HUES48 (cell line): Measurements from ENCODE around the gene C3orf70.

Experiments
- H3K27ac ChIP-seq: one replicate; pipeline ENCODE4 v1.7.0; 2013; ENCODE audit warnings: low read depth, low read length, inconsistent platforms
- H3K27me3 ChIP-seq: 2 replicates; pipeline ENCODE4 v1.6.1; 2013; ENCODE audit warnings: mild to moderate bottlenecking, low read length; ENCODE audit not compliant: control insufficient read depth, insufficient read depth
- H3K36me3 ChIP-seq: 2 replicates; pipeline ENCODE4 v1.6.1; 2013; ENCODE audit warnings: low read length; ENCODE audit not compliant: control insufficient read depth, insufficient read depth
- H3K4me1 ChIP-seq: 2 replicates; pipeline ENCODE4 v1.6.1; 2013; ENCODE audit warnings: mild to moderate bottlenecking, low read length; ENCODE audit not compliant: control insufficient read depth, insufficient read depth
- H3K4me3 ChIP-seq: 2 replicates; pipeline ENCODE4 v1.5.1; 2013; ENCODE audit warnings: mild to moderate bottlenecking, low read depth, low read length
- H3K9ac ChIP-seq: 2 replicates; pipeline ENCODE4 v1.6.1; 2013; ENCODE audit warnings: mild to moderate bottlenecking, low read depth, low read length, moderate library complexity
- H3K9me3 ChIP-seq: 2 replicates; pipeline ENCODE4 v1.6.1; 2013; ENCODE audit warnings: low read length; ENCODE audit not compliant: control insufficient read depth, insufficient read depth

Gene C3orf70

DNA sequence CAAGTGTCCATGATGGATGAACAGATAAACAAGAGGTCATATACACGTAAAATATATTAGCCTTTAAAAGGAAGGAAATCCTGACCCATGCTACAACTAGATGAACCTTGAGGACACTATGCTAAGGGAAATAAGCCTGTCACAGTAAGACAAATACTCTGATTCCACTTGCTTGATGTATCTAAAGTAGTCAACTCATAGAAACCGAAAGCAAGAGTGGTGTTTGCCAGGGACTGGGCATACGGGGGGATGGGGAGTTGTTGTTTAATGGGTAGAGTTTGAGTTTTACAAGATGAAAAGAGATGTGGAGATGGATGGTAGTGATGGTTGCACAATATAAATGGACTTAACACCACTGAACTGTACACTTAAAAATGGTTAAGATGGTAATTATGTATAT is 65.4 kb downstream of the C3orf70 start:
- H3K9me3 ChIP-seq: no peaks in the 10 kb centered on the region
- H3K4me1 ChIP-seq: no peaks in the 10 kb centered on the region
- H3K36me3 ChIP-seq: no peaks in the 10 kb centered on the region
- H3K27ac ChIP-seq: no peak overlapping the region
- no peaks in the 10 kb centered on the region for H3K27me3 ChIP-seq
- no peak overlapping the region for H3K9ac ChIP-seq
- no peak overlapping the region for H3K4me3 ChIP-seq

DNA sequence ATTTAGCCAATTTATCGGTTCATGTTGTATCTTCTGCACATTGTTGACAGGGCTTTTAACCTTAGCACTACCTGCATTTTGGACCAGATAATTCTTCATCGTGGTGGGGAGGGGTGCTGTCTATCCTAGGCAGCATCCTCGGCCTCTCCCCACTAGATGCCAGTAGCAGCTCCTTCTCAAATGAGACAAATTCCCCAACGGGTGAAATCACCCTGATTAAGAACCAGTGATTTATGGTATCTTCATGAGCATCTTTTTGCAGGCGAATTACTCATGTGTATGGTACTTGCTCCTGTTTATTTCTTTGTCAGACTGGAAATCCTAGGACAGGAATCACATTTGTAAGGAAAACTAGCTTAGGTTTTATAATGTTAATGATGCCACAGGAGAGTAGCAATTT is 68.0 kb downstream of the C3orf70 start:
- Histone ChIP-seq H3K27me3 (no peaks in the 10 kb centered on the region), H3K27ac (no peak overlapping the region)

DNA sequence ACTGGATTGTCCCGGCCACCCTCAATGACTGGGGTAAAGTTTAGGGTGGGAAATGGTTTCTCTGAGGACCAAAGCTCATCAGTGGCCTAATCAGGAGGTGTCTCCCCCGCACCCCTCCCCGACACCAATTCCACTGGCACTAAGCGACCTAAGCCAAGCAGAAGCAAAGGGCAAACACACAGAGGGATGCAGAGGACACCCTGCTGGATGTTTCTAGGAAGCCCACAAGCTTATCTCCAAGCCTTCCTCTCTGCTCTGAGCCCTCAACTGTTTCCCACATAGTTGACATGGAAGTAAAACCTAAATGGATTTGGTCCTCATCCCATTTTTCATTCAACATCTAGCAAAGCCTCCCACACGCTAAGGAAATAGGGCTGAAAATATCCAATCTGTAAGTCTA is 68.5 kb downstream of the C3orf70 start:
- H3K9me3 ChIP-seq: no peaks in the 10 kb centered on the region
- no peaks in the 10 kb centered on the region for H3K4me1 ChIP-seq
- no peak overlapping the region for H3K27ac ChIP-seq
- no peak overlapping the region for H3K4me3 ChIP-seq
- no peak overlapping the region for H3K9ac ChIP-seq
- H3K27me3 ChIP-seq: no peaks in the 10 kb centered on the region
- H3K36me3 ChIP-seq: no peaks in the 10 kb centered on the region

More for the DNA sequence above, 68.0 kb downstream of the C3orf70 start:
- Histone ChIP-seq H3K4me1 (no peaks in the 10 kb centered on the region), H3K4me3 (no peak overlapping the region), H3K9ac (no peak overlapping the region), H3K9me3 (no peaks in the 10 kb centered on the region), H3K36me3 (no peaks in the 10 kb centered on the region)

DNA sequence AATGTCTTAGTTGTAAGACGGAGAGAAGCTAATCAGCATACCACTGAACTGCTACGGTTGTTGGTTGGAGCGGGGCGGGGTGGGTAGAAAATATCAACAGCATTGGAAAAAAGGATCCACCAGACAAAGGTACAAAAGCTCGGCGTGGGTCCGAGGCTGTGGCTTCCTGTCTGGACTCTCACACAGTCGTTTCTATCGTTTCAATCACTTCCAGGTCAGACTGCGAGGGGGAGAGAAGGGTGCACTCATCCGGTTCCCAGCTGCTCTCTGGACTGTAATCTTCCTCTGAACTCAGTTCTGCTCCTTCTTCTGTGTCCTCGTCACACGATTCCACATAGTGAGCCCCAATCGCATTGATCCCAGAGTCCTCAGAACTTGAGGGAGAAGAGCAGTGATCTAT is 70.0 kb downstream of the C3orf70 start:
- Histone ChIP-seq H3K4me3 (no peak overlapping the region), H3K4me1 (no peaks in the 10 kb centered on the region), H3K27ac (no peak overlapping the region), H3K27me3 (no peaks in the 10 kb centered on the region), H3K9me3 (no peaks in the 10 kb centered on the region), H3K36me3 (no peaks in the 10 kb centered on the region), H3K9ac (no peak overlapping the region)

GRCh38 chr3:185082149-185082548 is 70.7 kb downstream of the C3orf70 start:
- Histone ChIP-seq H3K27ac (no peak overlapping the region), H3K9me3 (no peaks in the 10 kb centered on the region), H3K36me3 (no peaks in the 10 kb centered on the region), H3K9ac (no peak overlapping the region), H3K4me1 (no peaks in the 10 kb centered on the region), H3K27me3 (no peaks in the 10 kb centered on the region), H3K4me3 (no peak overlapping the region)

GRCh38 chr3:185081521-185081920 is 71.3 kb downstream of the C3orf70 start:
- Histone ChIP-seq H3K9ac (no peak overlapping the region), H3K9me3 (no peaks in the 10 kb centered on the region), H3K36me3 (no peaks in the 10 kb centered on the region), H3K4me1 (no peaks in the 10 kb centered on the region), H3K27me3 (no peaks in the 10 kb centered on the region), H3K27ac (no peak overlapping the region), H3K4me3 (no peak overlapping the region)

- Histone ChIP-seq H3K27ac (no peak overlapping the region), H3K36me3 (no peaks in the 10 kb centered on the region), H3K4me1 (no peaks in the 10 kb centered on the region)
Measured at GRCh38 chr3:185079625-185080024, 73.2 kb downstream of the C3orf70 start.

DNA sequence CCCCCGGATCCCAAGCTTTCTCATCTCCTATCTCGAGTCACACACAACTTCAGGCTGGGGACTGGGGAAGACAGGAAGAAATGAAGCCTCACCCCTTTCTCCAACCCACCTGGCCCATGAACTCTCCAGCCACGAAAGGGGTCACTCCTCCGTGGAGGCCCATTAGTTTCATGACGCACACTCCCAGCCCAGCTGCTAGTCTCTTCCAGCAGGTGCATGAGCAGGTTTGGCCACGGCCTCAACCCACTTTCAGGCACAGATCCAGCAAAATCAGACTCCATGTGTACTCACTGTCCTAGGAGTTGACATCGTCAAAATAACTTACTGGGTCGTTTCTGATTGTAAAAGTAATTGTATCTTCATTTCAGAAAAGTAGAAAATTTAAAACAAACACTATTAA is 76.6 kb downstream of the C3orf70 start:
- Histone ChIP-seq H3K27ac (no peak overlapping the region), H3K4me1 (0 out of 2 replicates have a peak, but pooled peaks cover under 1% of the 10 kb centered on the region), H3K36me3 (no peaks in the 10 kb centered on the region)

More at GRCh38 chr3:185079625-185080024, 73.2 kb downstream of the C3orf70 start:
- Histone ChIP-seq H3K9ac (no peak overlapping the region), H3K4me3 (no peak overlapping the region), H3K27me3 (no peaks in the 10 kb centered on the region), H3K9me3 (no peaks in the 10 kb centered on the region)

DNA sequence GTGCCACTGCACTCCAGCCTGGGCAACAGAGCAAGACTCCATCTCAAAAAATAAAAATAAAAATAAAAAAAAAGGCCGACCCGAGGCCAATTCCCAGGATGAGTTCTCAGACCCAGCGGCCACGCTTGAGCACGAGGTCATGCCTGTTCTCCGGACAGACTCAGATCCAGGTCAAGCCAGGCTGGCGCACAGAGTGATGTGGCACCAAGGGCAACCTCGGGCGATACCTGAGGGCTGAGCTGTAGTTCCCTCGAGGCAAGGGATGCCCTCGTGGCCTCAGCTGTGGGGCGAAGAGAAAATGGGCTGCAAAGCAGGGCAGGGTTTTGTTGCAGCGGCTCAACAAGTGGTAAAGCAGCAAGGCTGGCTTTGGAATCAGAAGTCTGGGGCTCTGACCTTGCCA is 77.3 kb downstream of the C3orf70 start:
- H3K9ac ChIP-seq: no peak overlapping the region
- no peak overlapping the region for H3K27ac ChIP-seq
- H3K4me3 ChIP-seq: no peak overlapping the region
- H3K4me1 ChIP-seq: 0 out of 2 replicates have a peak, but pooled peaks cover 3% of the 10 kb centered on the region
- no peaks in the 10 kb centered on the region for H3K9me3 ChIP-seq
- no peaks in the 10 kb centered on the region for H3K27me3 ChIP-seq
- H3K36me3 ChIP-seq: no peaks in the 10 kb centered on the region

More for the DNA sequence above, 76.6 kb downstream of the C3orf70 start:
- H3K9ac ChIP-seq: no peak overlapping the region
- no peak overlapping the region for H3K4me3 ChIP-seq
- no peaks in the 10 kb centered on the region for H3K27me3 ChIP-seq
- H3K9me3 ChIP-seq: no peaks in the 10 kb centered on the region

GRCh38 chr3:185071287-185071800 is 81.5 kb downstream of the C3orf70 start:
- no peak overlapping the region for H3K27ac ChIP-seq
- no peak overlapping the region for H3K4me3 ChIP-seq
- H3K9ac ChIP-seq: no peak overlapping the region
- H3K27me3 ChIP-seq: no peaks in the 10 kb centered on the region
- H3K36me3 ChIP-seq: no peaks in the 10 kb centered on the region
- no peaks in the 10 kb centered on the region for H3K9me3 ChIP-seq
- H3K4me1 ChIP-seq: 0 out of 2 replicates have a peak, but pooled peaks cover 3% of the 10 kb centered on the region

- Histone ChIP-seq H3K4me1 (0 out of 2 replicates have a peak, but pooled peaks cover 3% of the 10 kb centered on the region), H3K27me3 (no peaks in the 10 kb centered on the region), H3K27ac (no peak overlapping the region), H3K9ac (no peak overlapping the region), H3K36me3 (no peaks in the 10 kb centered on the region), H3K4me3 (no peak overlapping the region), H3K9me3 (no peaks in the 10 kb centered on the region)
Measured at GRCh38 chr3:185070491-185071286, 82.2 kb downstream of the C3orf70 start.
